Fibroblast of skin of right biceps (primary cell): Measurements from ENCODE around the gene CACNA1A.
"Not testable (repeated sequence)": the region's sequence is repeated elsewhere in the genome, so short reads cannot be mapped to it uniquely, and the experiment has no call there.

Experiments
- DNase-seq: peaks from one replicate; pipeline ENCODE4 v3.0.0-alpha.2; 2013

CACNA1A gene

DNA sequence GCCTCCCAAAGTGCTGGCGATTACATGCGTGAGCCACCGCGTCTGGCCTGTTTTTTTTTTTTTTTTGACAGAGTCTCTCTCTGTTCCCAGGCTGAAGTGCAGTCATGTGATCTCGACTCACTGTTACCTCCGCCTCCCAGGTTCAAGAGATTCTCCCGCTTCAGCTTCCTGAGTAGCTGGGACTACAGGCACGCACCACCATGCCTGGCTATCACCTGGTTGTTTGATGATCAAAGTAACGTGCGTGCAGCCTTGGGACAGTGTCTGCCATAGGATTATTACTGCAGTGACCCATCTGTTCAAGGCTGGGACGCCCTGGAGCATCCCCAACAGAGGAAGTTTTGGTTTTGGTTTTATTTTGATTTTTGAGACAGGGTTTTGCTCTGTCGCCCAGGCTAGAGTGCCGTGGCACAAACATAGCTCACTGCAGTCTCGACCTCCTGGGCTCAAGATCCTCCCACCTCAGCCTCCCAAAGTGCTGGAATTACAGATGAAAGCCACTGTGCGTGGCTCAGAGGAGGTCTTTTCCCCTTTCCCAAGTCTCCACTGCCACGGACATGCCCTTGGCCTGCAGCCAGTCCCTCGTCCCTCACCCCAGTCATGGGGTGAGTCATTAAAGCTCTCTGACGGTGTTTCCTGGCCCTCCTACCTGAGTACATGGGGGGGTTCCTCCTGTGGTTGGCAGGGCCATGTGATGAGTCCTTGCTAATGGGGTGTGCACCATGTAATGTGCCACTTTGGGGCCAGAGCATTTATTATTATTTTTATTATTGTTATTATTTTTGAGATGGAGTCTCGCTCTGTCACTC lies 290.5 kb downstream of the CACNA1A start:
- no peak for DNase-seq

DNA sequence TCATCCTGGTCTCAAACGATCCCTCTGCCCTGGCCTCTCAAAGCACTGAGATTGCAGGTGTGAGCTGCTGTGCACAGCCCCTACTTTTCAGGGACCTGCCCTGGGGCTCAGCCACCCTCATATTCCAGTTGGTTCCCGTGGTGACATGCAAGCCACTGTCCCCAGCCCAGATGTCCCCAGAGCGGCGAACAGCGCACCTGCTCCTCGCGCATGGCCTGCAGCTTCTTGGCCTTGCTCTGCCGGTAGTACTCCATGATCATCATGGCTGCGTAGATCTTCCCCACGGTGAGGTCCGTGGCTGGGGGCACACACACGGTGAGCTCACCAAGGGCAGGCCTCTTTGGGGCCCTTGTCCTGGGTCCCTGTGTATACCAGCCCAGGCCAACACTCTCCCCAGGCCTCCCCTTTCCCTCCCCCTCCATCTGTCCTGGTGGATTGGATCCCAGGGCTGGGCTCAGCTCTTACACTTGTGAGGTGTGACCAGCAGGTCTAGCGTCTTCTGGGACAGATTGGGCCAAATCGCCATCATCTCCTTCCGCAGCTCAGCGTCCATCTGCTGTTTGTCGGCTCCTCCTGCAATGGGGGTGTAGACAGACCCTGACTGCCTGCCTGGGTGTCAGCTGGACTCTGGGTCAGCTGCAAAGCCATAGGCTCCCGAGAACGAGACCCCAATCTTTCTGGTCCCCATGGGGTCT lies 292.1 kb downstream of the CACNA1A start:
- DNase-seq: no peak

DNA sequence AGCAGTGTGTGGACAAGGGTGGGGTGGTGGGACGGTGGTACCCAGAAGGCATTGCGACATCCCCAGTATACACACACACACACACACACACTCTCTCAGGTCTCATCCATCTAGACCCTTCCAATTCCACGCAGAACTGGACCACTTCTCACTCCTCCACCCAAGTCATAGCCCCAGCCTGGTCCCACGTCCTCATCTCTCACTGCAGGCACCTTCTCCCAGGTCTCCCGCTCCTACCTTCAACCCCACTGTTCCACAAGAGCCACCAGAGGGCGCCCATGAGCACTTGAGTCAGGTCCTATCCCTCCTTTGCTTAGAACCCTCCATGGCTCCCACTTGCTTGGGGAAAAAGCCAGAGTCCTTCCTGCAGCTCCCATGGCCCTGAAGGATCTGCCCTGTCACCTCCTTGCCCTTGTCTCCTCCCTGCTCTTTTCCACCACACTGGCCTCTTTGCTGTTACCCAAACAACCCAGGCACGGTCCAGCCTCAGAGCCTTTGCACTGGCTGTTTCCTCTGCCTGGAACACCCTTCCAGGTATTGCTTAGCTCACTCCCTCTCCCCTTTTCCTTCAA lies 293.4 kb downstream of the CACNA1A start:
- DNase-seq: peak; percentile 58

DNA sequence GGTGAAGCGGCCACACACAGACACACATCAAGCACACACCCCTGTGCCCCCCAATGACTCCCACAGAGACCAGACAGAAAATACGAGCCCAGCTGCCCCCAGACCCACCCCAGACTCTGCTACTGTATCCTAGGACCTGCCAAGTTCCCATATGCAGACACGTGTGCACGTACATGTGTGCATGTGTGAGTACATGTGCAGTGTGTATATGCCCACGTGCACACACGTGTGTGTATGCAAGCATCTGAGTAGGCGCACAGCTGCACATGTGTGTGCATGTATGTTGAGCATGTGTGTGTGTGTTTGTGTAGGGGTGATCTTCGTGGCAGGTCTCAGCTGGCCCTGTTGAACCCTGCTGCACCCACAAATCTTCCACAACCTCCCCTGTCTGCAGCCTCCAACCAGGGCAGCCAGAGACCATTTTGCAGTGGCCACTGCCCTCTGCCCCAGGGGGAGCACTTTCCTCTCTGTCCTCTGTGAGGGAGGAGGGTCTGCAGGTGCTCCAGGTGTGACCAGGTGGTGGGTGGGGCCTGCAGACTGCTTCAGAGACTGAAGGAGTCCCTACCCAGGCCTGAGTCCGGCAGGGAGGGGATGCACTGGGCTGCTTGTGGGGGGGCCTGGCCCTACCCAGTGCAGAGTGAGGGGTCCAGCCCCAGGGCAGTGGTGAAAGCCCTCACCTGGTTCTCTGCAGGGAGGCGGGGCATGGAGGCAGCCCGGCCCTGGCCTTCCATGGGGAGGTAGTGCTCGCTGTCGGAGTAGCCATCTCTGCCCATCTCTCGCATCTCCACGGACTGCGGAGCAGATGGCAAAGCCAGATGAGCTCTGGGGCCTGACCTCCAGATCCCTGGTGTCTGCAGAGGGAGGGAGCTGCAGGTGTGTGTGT lies 294.6 kb downstream of the CACNA1A start:
- no peak for DNase-seq

DNA sequence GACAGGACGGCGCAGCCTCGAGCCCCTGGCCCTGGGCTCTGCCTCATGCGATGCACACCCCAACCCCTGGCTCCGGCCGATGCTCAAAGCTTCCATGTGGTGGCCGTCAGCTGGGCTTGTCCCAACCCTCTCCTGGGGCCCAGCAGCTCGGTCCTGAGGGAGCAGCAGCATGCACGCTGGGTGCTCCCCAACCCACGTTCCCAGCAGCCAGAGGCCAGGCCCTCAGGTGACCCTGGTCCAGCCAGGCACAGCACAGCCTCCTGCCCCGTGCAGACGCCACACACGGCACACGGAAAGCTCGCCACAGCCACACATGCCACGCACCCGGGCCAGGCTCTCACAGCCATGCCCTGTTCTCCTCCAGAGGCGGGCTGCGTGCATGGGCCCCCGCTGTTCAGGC lies 295.3 kb downstream of the CACNA1A start:
- no peak for DNase-seq

DNA sequence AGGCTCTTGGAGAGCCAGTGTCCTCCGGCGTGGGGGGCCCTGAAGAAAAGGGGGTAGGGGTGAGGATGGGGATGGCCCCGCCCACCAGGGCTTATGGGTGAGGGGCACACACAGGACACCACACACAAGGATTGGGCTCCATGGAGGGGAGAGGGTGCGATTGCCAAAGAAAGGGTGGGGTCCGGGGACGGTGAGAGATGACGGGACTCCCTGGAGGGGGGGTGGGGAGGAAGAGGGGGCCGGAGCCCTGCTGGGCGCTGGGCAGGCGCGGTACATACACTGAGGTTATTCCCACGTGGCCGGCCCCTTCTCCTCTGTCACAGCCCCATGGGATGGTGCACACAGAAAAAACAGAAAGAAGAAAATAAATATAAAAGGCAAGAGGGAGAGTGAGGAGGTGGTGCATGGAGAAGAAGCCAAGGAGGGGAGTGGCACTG lies 295.9 kb downstream of the CACNA1A start:
- no peak for DNase-seq

DNA sequence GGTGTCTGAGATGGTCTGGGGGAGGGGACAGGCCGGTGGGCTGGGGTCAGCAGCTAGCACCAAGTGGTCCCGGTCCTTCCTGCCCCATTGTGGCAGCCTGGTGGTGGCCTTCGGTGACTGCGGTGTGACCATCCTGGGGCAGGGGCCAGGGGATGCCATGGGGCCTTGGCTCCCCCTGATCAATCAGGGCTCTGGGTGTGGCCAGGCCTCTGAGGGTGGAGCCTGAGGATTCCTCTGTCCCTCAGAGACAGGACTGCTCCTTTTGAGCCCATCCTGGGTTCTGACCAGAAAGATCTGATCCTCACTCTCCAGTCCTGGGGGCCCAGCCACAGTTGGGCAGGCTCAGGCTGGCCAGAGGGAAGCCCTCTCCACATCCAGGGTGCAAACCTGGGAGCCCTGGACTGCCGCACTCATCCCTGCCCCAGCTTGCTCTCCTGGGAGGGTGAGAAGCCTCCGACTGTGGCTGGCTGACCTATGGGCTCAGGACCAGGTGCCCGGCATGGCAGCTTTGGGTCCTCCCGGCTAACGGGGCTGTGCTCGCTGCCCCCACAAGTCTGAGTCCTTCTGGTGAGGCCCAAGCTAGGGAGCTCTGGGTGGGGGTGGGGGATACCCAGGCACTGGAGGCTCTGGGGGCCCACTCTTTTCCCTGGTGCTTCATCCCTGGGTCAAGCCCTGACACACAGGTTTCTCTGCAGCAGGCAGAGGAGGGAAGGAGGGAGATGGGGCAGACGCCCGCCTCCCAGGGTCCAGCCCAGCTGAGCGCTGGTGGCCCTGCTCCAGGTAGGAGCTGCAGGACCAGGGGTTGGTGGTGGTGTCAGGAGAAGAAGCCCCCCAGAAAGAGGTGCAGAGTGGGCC lies 296.6 kb downstream of the CACNA1A start:
- no peak for DNase-seq

DNA sequence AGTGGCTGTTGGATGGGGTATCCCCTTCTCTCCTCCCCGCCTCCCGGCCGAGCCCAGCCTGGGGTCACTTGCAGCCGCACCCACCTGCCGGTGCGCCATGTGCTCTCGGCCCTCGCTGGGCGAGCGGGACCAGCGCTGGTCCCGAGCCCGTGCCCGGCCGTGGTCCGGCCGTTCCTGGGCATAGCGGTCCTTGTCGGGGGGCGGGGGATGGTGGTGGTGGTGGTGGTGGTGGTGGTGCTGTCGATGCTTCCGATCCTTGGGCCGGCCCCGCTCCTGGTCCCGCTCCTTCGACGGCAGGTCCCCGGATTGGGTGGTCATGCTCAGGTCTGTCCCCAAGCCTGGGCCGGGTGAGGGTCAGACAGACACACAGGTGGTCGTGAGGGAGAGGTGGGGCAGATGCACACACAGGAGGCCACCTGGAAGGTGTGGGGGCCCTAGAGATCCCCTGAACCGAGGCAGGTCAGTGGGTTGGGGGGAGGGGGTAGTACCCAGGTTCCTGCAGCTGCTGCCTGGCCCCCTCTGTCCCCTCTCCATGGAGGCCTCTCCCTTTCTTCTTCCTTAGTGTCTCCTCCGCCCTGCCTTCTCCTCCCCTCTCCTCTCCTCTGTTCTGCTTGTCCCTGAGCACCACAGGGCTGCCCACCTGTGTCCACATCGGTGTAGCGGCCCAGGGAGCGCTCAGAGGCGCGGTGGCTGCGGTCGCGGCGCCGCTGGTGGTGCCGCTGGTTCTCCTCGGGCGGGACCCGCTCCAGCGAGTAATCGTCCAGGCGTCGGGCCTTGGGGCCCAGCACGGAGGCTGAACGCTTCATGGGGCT lies 297.4 kb downstream of the CACNA1A start:
- DNase-seq: no peak

DNA sequence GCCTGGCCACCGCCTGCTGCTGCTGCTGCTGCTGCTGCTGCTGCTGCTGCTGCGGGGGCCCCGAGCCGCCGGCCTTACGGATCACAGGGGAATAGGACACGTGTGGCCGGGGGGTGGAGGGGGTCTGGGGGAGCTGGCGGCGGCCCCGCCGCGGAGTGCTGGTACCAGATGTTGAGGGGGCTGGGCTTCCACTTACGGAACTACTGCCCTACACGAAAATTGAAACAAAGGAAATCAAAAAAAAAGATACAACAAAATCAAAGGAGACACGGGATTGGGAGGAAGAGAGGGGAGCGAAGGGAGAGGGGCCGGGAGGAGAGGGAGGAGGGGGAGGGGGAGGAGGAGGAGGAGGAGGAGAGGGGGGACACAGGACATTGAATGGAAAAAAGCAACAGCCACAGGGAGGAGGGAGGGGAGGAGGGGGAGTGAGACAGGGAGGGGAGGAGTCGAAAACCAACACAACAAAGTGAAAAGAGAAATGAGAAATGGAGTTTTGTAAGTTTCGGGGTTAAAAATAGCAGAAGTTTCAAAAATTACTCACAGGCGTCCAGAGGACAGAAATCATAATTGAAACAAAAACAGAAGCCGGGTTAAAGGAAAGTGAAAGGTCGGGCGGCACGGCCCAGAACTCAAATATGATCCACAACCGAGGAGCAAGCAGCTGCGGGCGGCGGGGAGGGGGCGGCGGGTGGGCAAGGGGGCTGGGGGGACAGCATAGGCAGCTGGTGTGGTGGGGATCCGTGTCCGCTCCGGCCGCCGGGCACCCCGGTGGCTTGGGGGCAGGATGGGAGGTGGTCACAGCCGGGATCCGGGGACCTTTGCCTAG lies 298.2 kb downstream of the CACNA1A start:
- DNase-seq: peak; percentile 92

DNA sequence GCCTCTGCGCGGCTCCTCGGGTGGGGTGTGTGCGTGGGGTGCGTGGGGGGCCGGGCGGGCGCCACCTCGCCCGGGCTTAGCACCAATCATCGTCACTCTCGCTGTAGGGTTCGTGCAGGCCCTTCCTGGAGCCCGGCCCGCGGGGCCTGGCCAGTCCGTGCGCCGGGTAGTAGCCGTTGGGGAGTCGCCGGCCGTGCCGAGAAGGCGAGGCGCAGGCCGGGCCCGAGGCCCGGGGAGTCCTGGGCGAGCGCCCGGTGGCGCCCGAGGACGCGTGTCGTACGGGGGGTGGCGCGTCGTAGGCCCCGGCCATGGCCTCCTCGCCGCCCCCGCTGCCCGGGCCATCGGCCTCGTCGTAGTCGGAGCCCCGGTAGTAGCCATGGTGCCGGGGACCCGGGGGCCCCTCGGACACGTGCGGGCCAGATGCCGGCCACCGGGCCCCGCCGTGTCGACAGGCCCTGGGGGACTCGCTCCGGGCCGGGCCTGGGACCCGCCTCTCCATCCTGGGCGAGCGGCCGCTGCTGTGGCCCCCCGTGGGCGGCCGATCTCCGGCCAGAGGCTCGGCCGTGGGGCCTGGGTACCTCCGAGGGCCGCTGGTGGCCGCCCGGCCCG lies 298.9 kb downstream of the CACNA1A start:
- DNase-seq: peak; percentile 11

DNA sequence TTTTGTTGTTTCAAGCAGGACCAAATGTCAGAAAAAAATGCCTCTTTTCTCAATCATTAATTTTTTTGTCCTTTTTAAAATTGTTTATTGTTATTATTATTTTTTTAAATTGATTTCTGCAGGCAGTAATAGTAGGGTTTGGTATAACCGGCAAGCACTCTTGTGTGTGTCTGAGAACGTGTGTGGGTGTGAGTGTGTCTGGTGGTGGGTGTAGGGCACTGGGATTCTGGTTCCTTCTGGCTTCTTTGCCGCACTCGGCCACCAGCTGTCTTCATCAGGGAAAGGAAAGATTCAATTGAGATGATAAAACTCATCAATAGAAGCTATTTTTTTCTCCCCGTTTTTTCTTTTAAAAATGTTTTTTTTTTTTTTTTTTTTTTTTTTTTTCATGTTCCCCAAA lies 299.7 kb downstream of the CACNA1A start:
- DNase-seq: no peak

DNA sequence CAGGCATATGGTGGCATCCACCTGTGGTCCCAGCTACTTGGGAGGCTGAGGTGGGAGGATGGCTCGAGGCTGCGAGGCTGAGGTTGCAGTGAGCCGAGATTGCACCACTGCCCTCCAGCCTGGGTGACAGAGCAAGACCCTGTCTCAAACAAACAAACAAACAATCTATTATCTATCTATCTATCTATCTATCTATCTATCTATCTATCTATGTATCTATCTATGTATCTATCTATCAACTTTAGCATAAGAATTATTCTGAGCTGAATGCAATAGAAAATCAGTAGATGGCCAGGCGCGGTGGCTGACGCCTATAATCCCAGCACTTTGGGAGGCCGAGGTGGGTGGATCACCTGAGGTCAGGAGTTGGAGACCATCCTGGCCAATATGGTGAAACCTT lies 304.2 kb downstream of the CACNA1A start:
- DNase-seq: not testable (repeated sequence)

DNA sequence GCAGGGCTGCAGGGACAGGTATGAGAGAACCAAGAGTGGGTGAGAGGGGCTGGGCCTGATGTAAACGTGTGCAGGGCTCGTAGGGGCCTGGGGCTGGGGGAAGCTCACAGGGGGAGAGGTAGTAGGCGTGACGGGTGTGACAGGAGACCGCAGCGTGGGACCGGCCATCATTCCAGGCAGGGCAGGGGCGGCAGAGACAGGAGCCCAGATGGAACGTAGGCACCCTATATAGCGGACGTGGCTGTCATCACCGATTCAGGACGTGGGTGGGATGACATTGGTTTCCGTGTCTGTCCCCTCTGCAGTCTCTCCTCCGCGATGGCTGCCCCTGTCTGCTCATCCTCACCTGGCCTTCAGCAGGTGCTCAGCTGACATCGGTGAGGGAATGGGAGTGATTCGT lies 307.6 kb downstream of the CACNA1A start:
- DNase-seq: no peak

DNA sequence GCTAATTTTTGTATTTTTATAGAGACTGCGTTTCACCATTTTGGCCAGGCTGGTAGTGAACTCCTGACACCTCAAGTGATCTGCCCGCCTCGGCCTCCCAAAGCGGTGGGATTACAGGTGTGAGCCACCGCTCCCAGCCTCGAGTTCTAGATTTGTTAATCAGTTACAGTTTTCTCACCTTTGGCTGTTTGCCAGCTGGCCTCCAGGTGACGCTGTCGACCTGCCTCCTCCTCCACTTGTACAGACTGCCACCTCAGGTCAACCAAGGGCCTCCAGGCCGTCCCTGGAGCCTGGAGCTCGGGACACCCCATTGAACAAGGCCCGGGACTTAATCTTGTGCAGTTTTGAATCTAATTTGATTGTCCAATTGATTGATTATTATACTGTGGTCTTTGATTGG lies 310.6 kb downstream of the CACNA1A start:
- no peak for DNase-seq

DNA sequence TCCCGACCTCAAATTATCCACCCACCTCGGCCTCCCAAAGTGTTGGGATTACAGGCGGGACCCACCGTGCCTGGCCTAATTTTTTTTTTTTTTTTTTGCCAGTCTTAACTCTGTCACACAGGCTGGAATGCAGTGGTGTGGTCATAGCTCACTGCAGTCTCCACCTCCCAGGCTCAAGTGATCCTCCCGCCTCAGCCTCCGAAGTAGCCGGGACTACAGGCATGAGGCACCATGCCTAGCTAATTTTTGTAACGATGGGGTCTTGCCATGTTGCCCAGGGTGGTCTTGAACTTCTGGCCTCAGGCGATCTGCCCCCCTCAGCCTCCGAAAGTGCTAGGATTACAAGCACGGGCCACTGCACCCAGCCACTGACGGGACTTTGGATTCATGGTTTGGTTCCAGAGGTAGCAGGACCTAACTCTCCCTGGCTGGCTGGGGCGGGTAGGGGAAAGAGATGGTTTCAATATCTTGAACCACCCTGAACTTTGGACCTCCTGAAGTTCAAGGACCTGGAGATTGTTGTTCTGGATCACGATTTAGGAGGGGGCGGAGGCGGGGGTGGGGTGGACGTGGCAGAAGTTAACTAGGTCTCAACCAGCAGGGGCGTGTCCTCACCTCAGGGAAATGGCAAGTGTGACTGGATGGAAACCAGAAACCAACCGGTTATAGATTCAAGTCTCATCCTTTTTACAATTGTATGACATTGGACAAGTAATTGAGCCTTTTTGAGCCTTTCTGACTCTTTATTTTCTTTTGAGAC lies 315.3 kb downstream of the CACNA1A start:
- DNase-seq: no peak

DNA sequence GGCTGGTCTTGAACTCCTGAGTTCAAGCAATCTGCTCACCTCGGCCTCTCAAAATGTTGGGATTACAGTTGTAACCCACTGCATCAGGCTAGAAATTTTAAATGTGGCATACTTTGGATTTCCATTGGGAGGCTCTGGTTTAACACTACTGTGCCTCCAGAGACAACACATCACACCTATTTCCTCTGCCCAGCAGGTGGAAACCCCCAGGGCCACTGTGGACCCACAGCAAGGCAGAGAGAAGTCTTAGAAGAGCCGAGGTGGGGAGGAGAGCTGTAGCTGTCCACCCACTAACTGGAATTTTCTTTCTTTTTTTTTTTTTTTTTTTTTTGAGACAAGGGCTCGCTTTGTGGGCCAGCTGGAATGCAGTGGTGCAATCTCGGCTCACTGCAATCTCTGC lies 316.7 kb downstream of the CACNA1A start:
- DNase-seq: no peak

DNA sequence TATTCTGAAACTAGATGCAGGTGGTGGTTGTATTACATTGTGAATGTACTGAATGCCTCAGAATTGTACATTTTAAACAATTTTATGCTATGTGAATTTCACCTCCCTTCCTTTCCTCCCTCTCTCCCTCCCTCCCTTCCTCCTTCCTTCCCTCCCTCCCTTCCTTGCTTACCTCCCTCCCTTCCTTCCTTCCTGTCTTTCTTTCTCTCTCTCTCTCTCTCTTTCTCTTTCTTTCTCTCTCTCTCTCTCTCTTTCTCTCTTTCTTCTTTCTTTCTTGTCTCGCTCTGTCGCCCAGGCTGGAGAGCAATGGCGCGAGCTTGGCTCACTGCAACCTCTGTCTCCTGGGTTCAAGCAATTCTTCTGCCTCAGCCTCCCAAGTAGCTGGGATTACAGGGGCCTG lies 318.9 kb downstream of the CACNA1A start:
- DNase-seq: no peak

DNA sequence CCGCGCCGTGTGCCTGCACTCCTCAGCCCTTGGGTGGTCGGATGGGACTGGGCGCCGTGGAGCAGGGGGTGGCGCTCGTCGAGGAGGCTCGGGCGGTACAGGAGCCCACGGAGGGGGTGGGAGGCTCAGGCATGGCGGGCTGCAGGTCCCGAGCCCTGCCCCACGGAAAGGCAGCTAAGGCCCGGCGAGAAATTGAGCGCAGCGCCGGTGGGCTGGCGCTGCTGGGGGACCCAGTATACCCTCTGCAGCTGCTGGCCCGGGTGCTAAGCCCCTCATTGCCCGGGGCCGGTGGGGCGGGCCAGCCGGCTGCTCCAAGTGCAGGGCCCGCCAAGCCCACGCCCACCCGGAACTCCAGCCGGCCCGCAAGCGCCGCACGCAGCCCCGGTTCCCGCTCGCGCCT lies 319.6 kb downstream of the CACNA1A start:
- not testable (repeated sequence) for DNase-seq
